ENCODE measurements around the gene KRT86.
"Not testable (repeated sequence)": the region's sequence is repeated elsewhere in the genome, so short reads cannot be mapped to it uniquely, and the experiment has no call there.

KRT86 gene

GRCh38 chr12:52341066-52341580 lies 66.7 kb downstream of the KRT86 start:
- no peak for DNase-seq (ENCODE audit: low spot score)
- ChIA-PET POLR2A (ENCODE audit: low non-redundant PET) (no interaction called here), CTCF (no interaction called here)
- no peak for TF ChIP-seq CTCF (conservative IDR thresholded peaks at IDR 0.05; ENCODE audit: low read depth)
- H3K27ac ChIP-seq, result no peak overlapping the region

GRCh38 chr12:52342781-52343490 lies 68.5 kb downstream of the KRT86 start:
- TF ChIP-seq CTCF (conservative IDR thresholded peaks at IDR 0.05; ENCODE audit: low read depth), result no peak
- ChIA-PET POLR2A (ENCODE audit: low non-redundant PET) (no interaction called here), CTCF (no interaction called here)
- no peak overlapping the region for H3K27ac ChIP-seq
- no peak for DNase-seq (ENCODE audit: low spot score)

- CTCF ChIA-PET, result interaction anchor here (0.6 to 1.3 kb wide), 2 partner anchors 16 to 635 kb away, joined by 3 to 6 read pairs; no protein-coding TSS in a partner anchor
- H3K27ac ChIP-seq, result no peak overlapping the region
- DNase-seq (ENCODE audit: low spot score), result no peak
- TF ChIP-seq CTCF (conservative IDR thresholded peaks at IDR 0.05; ENCODE audit: low read depth), result no peak
- POLR2A ChIA-PET (ENCODE audit: low non-redundant PET), result no interaction called here
Measured at GRCh38 chr12:52343550-52343949, 69.1 kb downstream of the KRT86 start.

- CTCF ChIA-PET, result interaction anchor here (0.6 to 1.3 kb wide), 2 partner anchors 17 to 634 kb away, joined by 3 to 6 read pairs; no protein-coding TSS in a partner anchor
- POLR2A ChIA-PET (ENCODE audit: low non-redundant PET), result no interaction called here
Measured at GRCh38 chr12:52344111-52344510, 69.7 kb downstream of the KRT86 start.

DNA sequence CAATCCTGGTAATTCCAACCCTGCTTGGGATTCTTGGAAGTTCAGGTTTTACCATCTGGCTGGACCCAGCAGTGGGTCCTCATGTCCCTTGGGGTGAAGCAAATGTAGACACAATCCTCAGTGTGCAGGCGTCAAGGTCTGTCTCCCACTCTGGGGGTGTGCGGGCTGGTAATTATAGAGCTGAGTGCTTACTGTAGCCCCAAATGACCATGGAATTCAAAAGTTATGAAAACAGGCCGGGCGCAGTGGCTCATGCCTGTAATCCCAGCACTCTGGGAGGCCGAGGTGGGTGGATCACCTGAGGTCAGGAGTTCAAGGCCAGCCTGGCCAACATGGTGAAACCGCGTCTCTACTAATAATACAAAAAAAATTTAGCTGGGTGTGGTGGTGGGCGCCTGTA lies 70.6 kb downstream of the KRT86 start:
- DNase-seq (ENCODE audit: low spot score); POLR2A ChIA-PET (ENCODE audit: low non-redundant PET): not testable (repeated sequence)
- H3K27ac ChIP-seq, result peak overlapping the region; percentile 12; the same call in 1 of the 2 replicates
- CTCF ChIA-PET, result interaction anchor here (0.6 to 1.3 kb wide), 4 partner anchors 18 to 940 kb away, joined by 3 to 6 read pairs (median 4); no protein-coding TSS in a partner anchor

More at GRCh38 chr12:52344111-52344510, 69.7 kb downstream of the KRT86 start:
- H3K27ac ChIP-seq, result no peak overlapping the region
- DNase-seq (ENCODE audit: low spot score), result no peak
- no peak for TF ChIP-seq CTCF (conservative IDR thresholded peaks at IDR 0.05; ENCODE audit: low read depth)

DNA sequence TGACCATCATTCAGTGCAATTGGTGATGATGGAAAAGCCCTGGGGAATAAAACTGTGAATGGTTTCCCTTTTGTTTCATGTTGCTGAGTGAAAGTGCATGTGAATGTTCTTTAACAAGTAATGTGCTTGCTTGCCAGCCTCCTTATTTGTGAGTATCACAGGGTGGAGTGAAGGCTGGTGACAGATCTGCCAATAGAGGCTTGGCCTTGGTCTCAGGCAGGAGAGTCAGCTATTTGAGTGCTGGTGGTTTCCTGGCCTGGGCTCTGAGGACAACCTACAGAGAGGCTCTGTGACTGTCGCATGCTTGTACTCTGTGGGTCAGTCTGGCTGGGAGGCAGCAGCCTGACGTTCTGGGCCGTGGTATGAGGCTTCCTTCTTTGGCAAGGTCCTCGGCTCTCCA lies 72.1 kb downstream of the KRT86 start:
- POLR2A ChIA-PET (ENCODE audit: low non-redundant PET), result no interaction called here
- CTCF ChIA-PET, result interaction anchor here (0.9 kb wide), 1 partner anchor 67 kb away, joined by 3 read pairs; no protein-coding TSS in a partner anchor
- H3K27ac ChIP-seq, result no peak overlapping the region
- no peak for TF ChIP-seq CTCF (conservative IDR thresholded peaks at IDR 0.05; ENCODE audit: low read depth)
- DNase-seq (ENCODE audit: low spot score), result no peak

GRCh38 chr12:52347016-52347415 lies 72.6 kb downstream of the KRT86 start:
- no peak for DNase-seq (ENCODE audit: low spot score)
- no peak overlapping the region for H3K27ac ChIP-seq
- POLR2A ChIA-PET (ENCODE audit: low non-redundant PET), result no interaction called here
- CTCF ChIA-PET, result interaction anchor here (0.5 kb wide), 1 partner anchor 324 kb away, joined by 3 read pairs; no protein-coding TSS in a partner anchor
- TF ChIP-seq CTCF (conservative IDR thresholded peaks at IDR 0.05; ENCODE audit: low read depth), result no peak
